Loucy (cell line): ENCODE results near the gene DUSP28.

ENCODE experiments used
- H2AFZ ChIP-seq: fragments of 200-600 bp; sonication (generic); 2 replicates; pipeline ENCODE4 v1.6.0; 2016; ENCODE audit warnings: antibody characterized with exemption, mild to moderate bottlenecking, low read length, moderate library complexity
- H3F3A ChIP-seq: fragments of 200-600 bp; 2 replicates; pipeline ENCODE4 v1.6.0; 2016; ENCODE audit warnings: antibody characterized with exemption, low read depth, mild to moderate bottlenecking
- H3K27me3 ChIP-seq: fragments of 200-600 bp; sonication (generic); 2 replicates; pipeline ENCODE4 v1.6.1; 2014; ENCODE audit warnings: low read length, mild to moderate bottlenecking; ENCODE audit not compliant: insufficient read depth, poor library complexity, severe bottlenecking
- H3K36me3 ChIP-seq: fragments of 200-600 bp; sonication (generic); 2 replicates; pipeline ENCODE4 v1.6.1; 2016; ENCODE audit warnings: low read length; ENCODE audit not compliant: insufficient read depth
- H3K4me1 ChIP-seq: fragments of 200-600 bp; sonication (generic); 2 replicates; pipeline ENCODE4 v1.5.1; 2014; ENCODE audit warnings: low read length, mild to moderate bottlenecking; ENCODE audit not compliant: insufficient read depth, poor library complexity, severe bottlenecking
- H3K4me2 ChIP-seq: fragments of 200-600 bp; sonication (generic); 2 replicates; pipeline ENCODE4 v1.6.0; 2014; ENCODE audit warnings: antibody characterized with exemption, low read length, low read depth, mild to moderate bottlenecking; ENCODE audit not compliant: poor library complexity, severe bottlenecking
- H3K4me3 ChIP-seq: fragments of 200-600 bp; sonication (generic); 2 replicates; pipeline ENCODE4 v1.5.1; 2014; ENCODE audit warnings: low read length, mild to moderate bottlenecking, mixed read lengths; ENCODE audit not compliant: poor library complexity, severe bottlenecking
- H3K79me2 ChIP-seq: fragments of 200-600 bp; sonication (generic); 2 replicates; pipeline ENCODE4 v1.6.1; 2014; ENCODE audit warnings: low read length; ENCODE audit not compliant: insufficient read depth
- H3K9ac ChIP-seq: fragments of 200-600 bp; sonication (generic); 2 replicates; pipeline ENCODE4 v1.6.0; 2014; ENCODE audit warnings: mild to moderate bottlenecking, low read depth, low read length, moderate library complexity; ENCODE audit not compliant: poor library complexity, severe bottlenecking
- H3K9me2 ChIP-seq: fragments of 200-600 bp; sonication (generic); replicated peaks from 2 replicates; pipeline ENCODE4 v1.6.1; 2016; ENCODE audit warnings: low read depth, low read length, mixed read lengths
- H3K9me3 ChIP-seq: fragments of 200-600 bp; sonication (generic); 2 replicates; pipeline ENCODE4 v1.6.1; 2014; ENCODE audit warnings: mild to moderate bottlenecking, antibody characterized with exemption, low read length, low read depth; ENCODE audit not compliant: insufficient read depth
- H4K20me1 ChIP-seq: fragments of 200-600 bp; sonication (generic); 2 replicates; pipeline ENCODE4 v1.6.0; 2014; ENCODE audit warnings: antibody characterized with exemption, low read length, mild to moderate bottlenecking; ENCODE audit not compliant: insufficient read depth, poor library complexity, severe bottlenecking
- EZH2phosphoT487 ChIP-seq: fragments of 200-600 bp; IDR thresholded peaks from 2 replicates; pipeline ENCODE4 v1.6.1; 2018; ENCODE audit warnings: antibody characterized with exemption, mild to moderate bottlenecking, moderate library complexity, borderline replicate concordance
- TF ChIP-seq, protein P1 (sequence below): fragments of 200-600 bp; sonication (generic); conservative IDR thresholded peaks from 2 replicates; pipeline ENCODE4 v1.5.1; 2014; ENCODE audit warnings: mild to moderate bottlenecking, antibody characterized with exemption, low read length

Gene DUSP28

GRCh38 chr2:240556553-240557100 lies 3.5 kb upstream of the DUSP28 start:
- H3F3A ChIP-seq = no peaks in the 10 kb centered on the region
- TF ChIP-seq, protein P1, sequence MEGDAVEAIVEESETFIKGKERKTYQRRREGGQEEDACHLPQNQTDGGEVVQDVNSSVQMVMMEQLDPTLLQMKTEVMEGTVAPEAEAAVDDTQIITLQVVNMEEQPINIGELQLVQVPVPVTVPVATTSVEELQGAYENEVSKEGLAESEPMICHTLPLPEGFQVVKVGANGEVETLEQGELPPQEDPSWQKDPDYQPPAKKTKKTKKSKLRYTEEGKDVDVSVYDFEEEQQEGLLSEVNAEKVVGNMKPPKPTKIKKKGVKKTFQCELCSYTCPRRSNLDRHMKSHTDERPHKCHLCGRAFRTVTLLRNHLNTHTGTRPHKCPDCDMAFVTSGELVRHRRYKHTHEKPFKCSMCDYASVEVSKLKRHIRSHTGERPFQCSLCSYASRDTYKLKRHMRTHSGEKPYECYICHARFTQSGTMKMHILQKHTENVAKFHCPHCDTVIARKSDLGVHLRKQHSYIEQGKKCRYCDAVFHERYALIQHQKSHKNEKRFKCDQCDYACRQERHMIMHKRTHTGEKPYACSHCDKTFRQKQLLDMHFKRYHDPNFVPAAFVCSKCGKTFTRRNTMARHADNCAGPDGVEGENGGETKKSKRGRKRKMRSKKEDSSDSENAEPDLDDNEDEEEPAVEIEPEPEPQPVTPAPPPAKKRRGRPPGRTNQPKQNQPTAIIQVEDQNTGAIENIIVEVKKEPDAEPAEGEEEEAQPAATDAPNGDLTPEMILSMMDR = peak; percentile 76
- TF ChIP-seq EZH2phosphoT487 = no peak
- H3K9ac ChIP-seq = no peak overlapping the region
- H3K4me1 ChIP-seq = peaks cover 15% of the 10 kb centered on the region
- H3K27me3 ChIP-seq = no peaks in the 10 kb centered on the region
- H3K4me3 ChIP-seq = no peak overlapping the region
- peaks cover 59% of the 10 kb centered on the region for H3K79me2 ChIP-seq
- peak overlapping the region; percentile 34 for H3K4me2 ChIP-seq
- no peaks in the 10 kb centered on the region for H3K9me2 ChIP-seq
- H2AFZ ChIP-seq = no peak overlapping the region
- H4K20me1 ChIP-seq = peaks cover 25% of the 10 kb centered on the region
- H3K36me3 ChIP-seq = peaks cover 8% of the 10 kb centered on the region; the same call in 1 of the 2 replicates
- no peaks in the 10 kb centered on the region for H3K9me3 ChIP-seq

DNA sequence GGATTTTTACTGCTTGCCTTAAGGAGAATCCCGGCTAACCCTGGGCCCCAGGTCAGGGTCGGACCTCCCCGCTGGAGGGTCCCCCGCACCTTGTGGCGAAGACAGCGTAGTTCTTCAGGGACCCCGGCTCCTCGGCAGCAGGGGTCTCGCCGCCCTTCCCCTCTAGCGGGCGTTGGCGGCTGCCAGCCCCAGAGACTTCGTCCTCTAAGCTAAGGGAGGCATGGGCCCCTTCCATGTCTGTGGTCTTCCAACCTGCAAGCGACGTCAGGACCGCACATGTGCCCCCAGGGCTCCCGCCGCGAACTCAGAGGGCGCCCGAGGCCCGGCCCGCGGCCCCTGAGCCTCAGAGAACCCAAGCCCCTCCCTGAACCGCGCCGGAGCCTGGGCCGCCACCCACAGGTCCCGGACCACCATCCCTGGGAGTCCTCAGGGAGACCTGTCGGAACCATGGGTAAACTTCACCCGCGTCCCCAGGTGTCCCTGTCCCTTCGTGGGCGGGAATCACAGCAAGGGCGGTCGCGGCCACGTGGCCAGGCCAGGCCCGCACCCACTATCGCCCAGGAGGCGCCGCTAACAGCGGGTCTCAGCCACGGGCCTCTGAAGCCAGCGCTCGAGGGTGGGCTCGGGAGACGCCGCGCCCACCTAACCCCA lies 2.9 kb upstream of the DUSP28 start:
- Histone ChIP-seq H4K20me1 (peaks cover 25% of the 10 kb centered on the region), H3K4me1 (peaks cover 19% of the 10 kb centered on the region), H3F3A (no peaks in the 10 kb centered on the region), H3K4me3 (no peak overlapping the region), H3K36me3 (peaks cover 6% of the 10 kb centered on the region; the same call in 1 of the 2 replicates), H3K9me3 (no peaks in the 10 kb centered on the region), H3K9me2 (no peaks in the 10 kb centered on the region), H2AFZ (no peak overlapping the region), H3K9ac (no peak overlapping the region), H3K27me3 (no peaks in the 10 kb centered on the region), H3K79me2 (peaks cover 65% of the 10 kb centered on the region), H3K4me2 (peak overlapping the region; percentile 34)
- no peak for TF ChIP-seq EZH2phosphoT487

DNA sequence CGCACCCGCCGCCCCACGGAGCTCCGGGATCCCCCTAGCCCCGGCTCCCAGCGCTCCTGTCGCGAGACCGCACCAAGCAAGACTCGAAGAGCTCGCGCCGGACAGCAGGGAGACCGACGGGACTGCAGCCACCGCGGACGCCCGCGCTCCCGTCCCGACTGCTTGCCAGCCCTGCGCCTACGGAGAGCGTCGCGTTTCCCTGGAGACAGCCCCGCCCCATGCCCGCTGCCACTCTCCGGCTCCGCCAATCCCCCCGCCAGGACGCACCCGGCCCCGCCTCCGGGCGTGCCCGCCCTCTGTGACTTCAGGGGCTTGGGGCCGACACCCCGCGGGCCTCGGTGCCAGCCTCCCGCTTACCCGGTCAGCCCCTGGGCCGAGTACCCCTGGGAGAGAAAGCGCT lies 2.3 kb upstream of the DUSP28 start, which contains the start of gene ANKMY1:
Gene ANKMY1 (minus strand): TSS at position 181 of the 400 bp plus-strand sequence. CDS start 653 bp downstream, outside the sequence.
- H3K9ac ChIP-seq = no peak within 1 kb of the TSS
- peak within 1 kb of the TSS; percentile 89 for H3K4me2 ChIP-seq
- H2AFZ ChIP-seq = no peak within 1 kb of the TSS
- H3K4me3 ChIP-seq = peak within 1 kb of the TSS; percentile 87
- H3K79me2 ChIP-seq = peaks cover 70% of the 10 kb centered on the region
- peaks cover 6% of the 10 kb centered on the region; the same call in 1 of the 2 replicates for H3K36me3 ChIP-seq
- no peaks in the 10 kb centered on the region for H3F3A ChIP-seq
- H3K27me3 ChIP-seq = no peaks in the 10 kb centered on the region
- TF ChIP-seq, protein P1 = no peak
- no peak for TF ChIP-seq EZH2phosphoT487
- no peaks in the 10 kb centered on the region for H3K9me3 ChIP-seq
- H4K20me1 ChIP-seq = peaks cover 25% of the 10 kb centered on the region
- H3K9me2 ChIP-seq = no peaks in the 10 kb centered on the region
- H3K4me1 ChIP-seq = peaks cover 24% of the 10 kb centered on the region
